ENCODE data around the gene HNRNPCL1.
"Not testable (repeated sequence)": the region's sequence is repeated elsewhere in the genome, so short reads cannot be mapped to it uniquely, and the experiment has no call there.

HNRNPCL1 gene

DNA sequence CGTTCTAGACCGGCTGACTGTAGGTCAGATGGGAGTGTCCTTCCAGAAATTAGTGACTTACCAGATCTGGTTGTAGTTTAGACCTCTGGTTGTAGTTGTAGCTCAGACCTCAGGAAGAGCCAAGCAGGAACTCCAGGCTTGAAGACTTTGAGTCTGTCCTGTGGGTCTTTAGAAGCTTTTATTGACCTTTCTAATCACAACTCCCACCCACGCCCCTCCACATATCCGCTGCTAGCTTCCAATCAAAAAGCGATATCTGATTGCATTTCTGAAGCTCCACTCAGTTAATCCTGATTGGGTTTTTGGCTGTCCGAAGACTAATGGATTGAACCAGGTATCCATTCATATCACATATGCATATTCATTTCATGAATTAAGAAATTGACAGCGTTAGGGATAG, at the start of gene HNRNPCL1:
TSS of gene HNRNPCL1 (minus strand) at position 101 of the 400 bp plus-strand sequence. CDS start 431 bp downstream, outside the sequence.
- DNase-seq, result not testable (repeated sequence)

DNA sequence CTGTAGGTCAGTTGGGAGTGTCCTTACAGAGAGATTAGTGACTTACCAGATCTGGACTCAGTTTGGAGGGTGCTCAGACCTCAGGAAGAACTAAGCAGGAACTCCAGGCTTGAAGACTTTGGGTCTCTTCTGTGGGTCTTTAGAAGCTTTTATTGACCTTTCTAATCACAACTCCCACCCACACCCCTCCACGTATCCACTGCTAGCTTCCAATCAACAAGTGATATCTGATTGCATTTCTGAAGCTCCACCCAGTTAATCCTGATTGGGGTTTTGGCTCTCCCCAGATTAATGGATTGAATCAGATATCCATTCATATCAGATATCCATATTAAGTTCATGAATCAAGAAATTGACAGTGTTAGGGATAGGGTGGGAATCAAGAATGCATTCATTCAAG, 49.6 kb upstream of the HNRNPCL1 start, which contains the start of gene PRAMEF10:
TSS of gene PRAMEF10 (minus strand) at position 101 of the 400 bp plus-strand sequence. CDS start 2,423 bp downstream, outside the sequence.
- not testable (repeated sequence) for DNase-seq

DNA sequence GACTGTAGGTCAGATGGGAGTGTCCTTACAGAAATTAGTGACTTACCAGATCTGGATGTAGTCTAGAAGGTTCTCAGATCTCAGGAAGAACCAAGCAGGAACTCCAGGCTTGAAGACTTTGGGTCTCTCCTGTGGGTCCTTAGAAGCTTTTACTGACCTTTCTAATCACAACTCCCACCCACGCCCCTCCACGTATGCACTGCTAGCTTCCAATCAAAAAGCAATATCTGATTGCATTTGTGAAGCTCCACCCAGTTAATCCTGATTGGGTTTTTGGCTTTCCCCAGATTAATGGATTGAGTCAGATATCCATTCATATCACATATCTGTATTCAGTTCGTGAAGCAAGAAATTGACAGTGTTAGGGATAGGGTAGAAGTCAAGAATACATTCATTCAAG, 37.6 kb upstream of the HNRNPCL1 start, which contains the start of gene PRAMEF4:
TSS of gene PRAMEF4 (minus strand) at position 101 of the 400 bp plus-strand sequence. CDS start 2,807 bp downstream, outside the sequence.
- not testable (repeated sequence) for DNase-seq

DNA sequence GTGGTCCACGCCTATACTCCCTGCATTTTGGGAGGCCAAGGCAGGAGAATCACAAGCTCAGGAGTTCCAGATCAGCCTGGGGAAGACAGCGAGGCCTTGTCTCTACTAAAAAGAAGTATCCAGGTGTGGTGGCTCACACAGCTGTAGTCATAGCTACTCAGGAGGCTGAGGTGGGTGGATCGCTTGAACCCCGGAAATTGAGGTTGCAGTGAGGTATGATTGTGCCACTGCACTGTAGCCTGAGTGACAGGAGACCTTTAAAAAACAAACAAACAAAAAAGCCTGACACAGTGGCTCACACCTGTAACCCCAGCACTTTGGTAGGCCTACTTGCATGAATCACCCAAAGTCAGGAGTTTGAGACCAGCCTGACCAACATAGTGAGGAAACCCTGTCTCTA, 29.9 kb upstream of the HNRNPCL1 start:
- DNase-seq, result not testable (repeated sequence)

DNA sequence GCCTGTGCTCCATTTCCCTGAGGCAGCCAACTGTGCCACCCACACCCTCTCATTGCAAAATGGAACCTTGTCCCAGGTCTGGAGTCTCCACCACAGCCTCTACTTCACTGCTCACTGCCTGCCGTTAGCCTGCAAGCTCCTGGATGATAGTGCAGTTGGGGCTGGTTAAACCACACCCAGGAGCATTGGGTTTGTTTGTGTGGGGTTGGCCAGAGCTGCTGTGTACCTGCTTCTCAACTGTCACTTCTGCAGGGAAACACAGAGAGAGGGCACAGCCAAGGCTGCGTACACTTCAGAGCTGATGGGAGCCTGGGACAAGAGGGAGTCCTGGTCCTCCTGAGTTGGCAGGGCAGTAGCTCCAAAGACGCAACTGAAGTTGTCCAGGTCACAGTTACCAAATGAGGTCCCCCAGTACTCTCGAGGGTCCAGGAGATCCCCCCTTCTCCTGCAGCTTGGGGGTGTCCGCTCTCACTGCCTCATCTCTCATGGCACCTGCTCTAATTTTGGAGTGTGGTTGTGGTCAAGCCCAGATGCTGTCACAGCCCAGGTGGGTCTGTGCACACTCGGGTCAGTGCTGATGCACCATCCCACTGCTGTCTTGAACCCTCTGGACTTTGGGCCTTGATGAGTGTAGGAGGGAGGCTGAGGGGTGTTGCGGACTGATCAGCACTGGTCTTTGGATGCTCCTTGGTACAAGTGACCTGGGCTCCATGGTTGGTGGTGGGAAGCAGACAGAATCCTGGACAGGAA, 14.8 kb upstream of the HNRNPCL1 start:
- DNase-seq, result not testable (repeated sequence)

DNA sequence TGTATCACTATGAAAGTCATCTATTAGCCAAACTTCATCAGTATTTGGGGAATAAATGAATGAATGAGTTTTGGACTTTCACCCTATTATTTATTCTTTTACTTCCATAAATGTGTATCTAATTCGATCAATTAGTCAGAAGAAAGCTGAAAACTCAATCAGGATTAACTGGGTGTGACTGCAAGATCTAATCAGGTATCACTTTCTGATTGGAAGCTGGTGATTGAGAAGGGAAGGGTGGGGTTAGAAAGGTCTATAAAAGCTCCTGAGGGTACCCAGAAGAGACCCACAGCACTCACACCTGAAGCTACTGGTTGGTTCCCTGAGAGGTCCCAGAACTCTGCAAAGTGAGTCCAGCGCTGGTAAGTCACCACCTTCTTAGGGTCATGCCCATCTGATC, 8.3 kb upstream of the HNRNPCL1 start, which contains the start of gene PRAMEF2:
TSS of gene PRAMEF2 (plus strand) at position 301 of the 400 bp plus-strand sequence. CDS start 1,924 bp downstream, outside the sequence.
- not testable (repeated sequence) for DNase-seq

DNA sequence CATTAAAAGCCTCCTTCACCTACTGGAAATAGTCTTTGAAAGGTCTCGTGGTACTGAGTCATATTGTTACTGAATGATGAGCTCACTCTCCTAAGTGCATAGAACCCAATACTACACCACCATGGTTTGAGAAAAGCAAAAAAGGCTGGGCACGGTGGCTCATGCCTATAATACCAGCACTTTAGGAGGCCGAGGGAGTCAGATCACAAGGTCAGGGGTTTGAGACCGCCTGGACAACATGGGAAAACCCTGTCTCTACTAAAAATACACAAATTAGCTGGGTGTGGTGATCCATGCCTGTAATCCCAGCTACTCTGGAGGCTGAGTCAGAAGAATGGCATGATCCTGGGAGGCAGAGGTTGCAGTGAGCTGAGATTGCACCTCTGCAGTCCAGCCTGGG, 3.3 kb upstream of the HNRNPCL1 start:
- no peak for DNase-seq

DNA sequence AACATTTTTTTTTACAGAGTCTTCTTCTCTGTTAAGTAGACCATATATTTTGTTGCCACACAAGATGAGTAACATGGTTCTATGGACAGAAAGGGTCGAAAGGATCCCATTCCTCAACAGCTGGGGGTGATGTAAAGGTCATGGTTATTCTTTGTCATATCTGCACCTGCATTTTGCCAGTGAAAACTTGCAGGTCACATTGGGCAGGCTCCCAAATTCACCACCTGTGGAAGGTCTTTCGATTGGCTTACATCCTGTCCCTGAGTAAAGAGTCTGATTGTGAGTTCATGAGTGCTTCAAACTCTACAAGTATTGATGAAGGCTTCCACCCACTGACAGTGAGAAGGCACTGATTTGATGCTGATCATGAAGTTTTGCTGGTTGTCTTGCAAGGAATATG, 15.3 kb downstream of the HNRNPCL1 start:
- not testable (repeated sequence) for DNase-seq

DNA sequence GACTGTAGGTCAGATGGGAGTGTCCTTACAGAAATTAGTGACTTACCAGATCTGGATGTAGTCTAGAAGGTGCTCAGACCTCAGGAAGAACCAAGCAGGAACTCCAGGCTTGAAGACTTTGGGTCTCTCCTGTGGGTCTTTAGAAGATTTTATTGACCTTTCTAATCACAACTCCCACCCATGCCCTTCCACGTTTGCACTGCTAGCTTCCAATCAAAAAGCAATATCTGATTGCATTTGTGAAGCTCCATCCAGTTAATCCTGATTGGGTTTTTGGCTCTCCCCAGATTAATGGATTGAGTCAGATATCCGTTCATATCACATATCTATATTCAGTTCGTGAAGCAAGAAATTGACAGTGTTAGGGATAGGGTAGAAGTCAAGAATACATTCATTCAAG, 17.2 kb downstream of the HNRNPCL1 start, which contains the start of gene PRAMEF11:
TSS of gene PRAMEF11 (minus strand) at position 101 of the 400 bp plus-strand sequence. CDS start 2,621 bp downstream, outside the sequence.
- not testable (repeated sequence) for DNase-seq

DNA sequence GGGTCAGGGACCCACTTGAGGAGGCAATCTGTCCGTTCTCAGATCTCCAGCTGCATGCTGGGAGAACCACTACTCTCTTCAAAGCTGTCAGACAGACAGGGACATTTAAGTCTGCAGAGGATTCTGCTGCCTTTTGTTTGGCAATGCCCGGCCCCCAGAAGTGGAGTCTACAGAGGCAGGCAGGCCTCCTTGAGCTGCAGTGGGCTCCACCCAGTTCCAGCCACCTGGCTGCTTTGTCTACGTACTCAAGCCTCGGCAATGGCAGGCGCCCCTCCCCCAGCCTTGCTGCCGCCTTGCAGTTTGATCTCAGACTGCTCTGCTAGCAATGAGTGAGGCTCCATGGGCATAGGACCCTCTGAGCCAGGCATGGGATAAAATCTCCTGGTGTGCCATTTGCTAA, 29.5 kb downstream of the HNRNPCL1 start:
- DNase-seq, result not testable (repeated sequence)

DNA sequence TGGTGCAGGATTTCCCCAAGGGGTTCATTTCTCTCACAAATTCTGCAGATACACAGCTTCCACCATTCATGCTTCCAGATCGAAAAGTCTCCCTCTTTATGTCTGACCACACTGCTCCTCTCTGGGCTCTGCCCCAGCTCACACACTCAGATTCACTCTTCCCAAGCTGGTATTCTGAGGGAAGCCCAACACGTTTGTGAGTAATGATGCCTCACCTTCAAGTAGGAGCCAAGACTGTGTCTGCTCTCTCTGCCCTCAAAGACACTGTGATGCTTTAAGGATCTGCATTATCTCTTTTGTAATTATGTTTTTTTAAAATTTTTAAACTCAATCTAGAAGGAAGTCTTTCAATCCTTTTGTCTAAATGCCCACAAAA, 37.1 kb downstream of the HNRNPCL1 start:
- no peak for DNase-seq

DNA sequence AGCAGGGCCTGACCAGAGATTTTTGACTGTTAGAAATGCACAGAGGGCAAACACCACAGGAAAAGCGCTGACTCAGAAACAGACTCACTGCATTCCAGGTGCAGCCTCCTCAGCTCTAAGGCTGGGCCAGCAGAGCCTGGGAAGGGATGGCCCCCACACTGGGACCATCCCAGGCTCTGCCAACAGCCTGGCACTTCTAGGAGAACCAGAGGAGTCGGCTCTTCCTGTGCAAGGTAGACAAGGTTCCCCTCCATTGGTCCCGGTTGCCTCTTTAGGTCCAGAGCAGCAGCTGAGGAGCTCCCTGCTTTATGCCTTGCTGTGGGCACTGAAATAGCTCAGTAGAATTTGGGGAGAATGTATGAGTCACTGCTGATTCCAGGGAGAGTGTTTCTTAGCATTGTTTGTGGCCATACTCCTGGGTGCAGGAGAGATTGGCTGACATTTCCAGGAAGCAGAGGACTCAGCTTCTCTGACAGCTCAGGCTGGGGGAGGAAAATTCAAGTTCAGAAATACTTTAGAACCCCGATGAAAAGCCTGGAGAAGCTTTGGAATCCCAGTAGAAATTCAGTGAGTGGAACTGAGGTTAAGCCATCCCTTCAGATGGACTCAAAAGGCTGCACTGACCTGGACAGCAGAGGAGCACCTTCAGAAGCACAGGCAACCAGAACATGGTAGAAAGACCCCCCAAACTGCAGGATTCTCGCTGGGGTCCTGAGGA, 37.7 kb downstream of the HNRNPCL1 start:
- no peak for DNase-seq

DNA sequence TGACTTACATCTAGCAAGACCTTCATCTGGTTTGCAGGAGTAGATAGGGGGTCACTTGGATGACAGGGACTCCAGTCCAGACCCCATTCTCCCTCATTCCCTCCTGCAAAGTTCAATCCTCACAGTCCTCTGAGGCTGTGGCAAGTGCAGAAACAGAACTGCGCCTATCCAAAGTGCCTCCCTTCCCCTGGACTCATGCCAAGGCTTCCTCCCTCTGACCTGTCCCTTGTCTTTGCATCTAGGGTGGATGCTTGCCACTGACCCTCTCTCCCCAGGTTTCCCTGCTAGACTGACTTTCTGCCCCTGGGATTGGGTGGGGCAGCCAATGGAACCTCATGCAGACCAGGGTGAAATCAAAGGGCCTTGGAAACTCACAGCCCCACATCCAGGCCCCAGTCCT, 38.6 kb downstream of the HNRNPCL1 start:
- no peak for DNase-seq

DNA sequence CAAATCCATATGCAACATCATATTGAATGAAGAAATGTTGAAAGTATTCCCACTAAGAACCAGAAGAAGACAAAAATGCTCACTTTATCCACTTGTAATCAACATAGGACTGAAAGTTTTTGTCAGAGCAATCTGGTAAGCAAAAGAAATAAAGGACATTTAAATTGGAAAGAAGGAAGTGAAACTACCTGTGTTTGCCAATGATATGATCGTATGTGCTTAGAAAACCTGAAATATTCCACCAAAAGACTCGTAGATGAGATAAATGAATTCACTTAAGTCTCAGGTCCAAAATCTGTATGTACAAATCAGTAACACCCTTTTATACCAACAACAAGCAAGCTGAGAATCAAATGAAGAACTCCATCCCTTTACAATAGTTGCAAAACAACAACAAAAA, 48.8 kb downstream of the HNRNPCL1 start:
- DNase-seq, result no peak

DNA sequence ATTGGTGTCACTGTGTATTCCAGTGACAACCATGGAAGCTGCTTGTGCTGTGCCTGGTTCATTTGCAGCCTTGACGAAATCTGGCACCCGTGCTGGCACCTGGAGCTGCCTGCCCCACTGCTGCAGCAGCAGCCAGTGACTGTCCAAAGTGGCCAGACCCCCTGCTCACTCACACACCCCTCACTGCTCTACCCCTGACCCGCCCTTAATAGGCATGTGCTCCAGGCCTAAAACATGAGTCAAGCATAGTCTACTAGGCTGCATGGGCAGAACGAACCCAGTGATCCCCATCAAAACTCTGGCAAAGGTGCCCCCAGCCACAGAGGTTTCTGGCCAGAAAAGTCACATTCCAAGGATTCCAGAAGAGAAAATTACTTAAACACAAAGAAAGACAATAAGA, 49.6 kb downstream of the HNRNPCL1 start:
- DNase-seq, result no peak
